Endodermal cell (in vitro differentiated cells): ENCODE measurements around the gene P3H3. TPM values are rescaled to one million over a fixed set of nuclear protein-coding genes. Genes with fewer than 3 reads are reported as not detected.
"Not testable (repeated sequence)": the region's sequence is repeated elsewhere in the genome, so short reads cannot be mapped to it uniquely, and the experiment has no call there.

Experiments used
- DNase-seq: peaks from one replicate; pipeline ENCODE4 v3.0.0-alpha.2; 2017
- H3K27ac ChIP-seq: 2 replicates; pipeline ENCODE4 v1.5.1; 2013; ENCODE audit warnings: mild to moderate bottlenecking, low read depth, low read length, moderate library complexity
- H3K27me3 ChIP-seq: 2 replicates; pipeline ENCODE4 v1.6.1; 2013; ENCODE audit warnings: mild to moderate bottlenecking, low read length, moderate library complexity; ENCODE audit not compliant: insufficient read depth, control insufficient read depth, poor library complexity, severe bottlenecking
- H3K36me3 ChIP-seq: 2 replicates; pipeline ENCODE4 v1.7.0; 2013; ENCODE audit warnings: mild to moderate bottlenecking, low read length, moderate library complexity; ENCODE audit not compliant: control insufficient read depth, insufficient read depth
- H3K4me1 ChIP-seq: one replicate; pipeline ENCODE4 v1.7.0; 2013; ENCODE audit warnings: low read length; ENCODE audit not compliant: control insufficient read depth, insufficient read depth
- H3K4me3 ChIP-seq: 2 replicates; pipeline ENCODE4 v1.5.1; 2013; ENCODE audit warnings: mild to moderate bottlenecking, low read length, moderate library complexity
- H3K9ac ChIP-seq: 2 replicates; pipeline ENCODE4 v1.6.1; 2013; ENCODE audit warnings: mild to moderate bottlenecking, low read length, moderate library complexity; ENCODE audit not compliant: poor library complexity, severe bottlenecking; ENCODE audit errors: extremely low read depth
- H3K9me3 ChIP-seq: 2 replicates; pipeline ENCODE4 v1.6.1; 2013; ENCODE audit warnings: mild to moderate bottlenecking, low read length, moderate library complexity; ENCODE audit not compliant: control insufficient read depth
- H3K27ac Mint-ChIP-seq: 2 replicates; pipeline ENCODE4 v1.8.0; 2020; ENCODE audit warnings: mixed read lengths
- H3K27me3 Mint-ChIP-seq: 2 replicates; pipeline ENCODE4 v1.8.0; 2021; ENCODE audit warnings: mild to moderate bottlenecking, mixed read lengths; ENCODE audit not compliant: insufficient read depth
- H3K36me3 Mint-ChIP-seq: 2 replicates; pipeline ENCODE4 v1.8.0; 2020; ENCODE audit warnings: low read depth, mixed read lengths
- H3K4me1 Mint-ChIP-seq: 2 replicates; pipeline ENCODE4 v1.8.0; 2020; ENCODE audit warnings: mixed read lengths
- H3K4me3 Mint-ChIP-seq: 2 replicates; pipeline ENCODE4 v1.8.0; 2020; ENCODE audit warnings: mild to moderate bottlenecking, moderate library complexity, mixed read lengths
- H3K9me3 Mint-ChIP-seq: 2 replicates; pipeline ENCODE4 v1.8.0; 2020; ENCODE audit warnings: mild to moderate bottlenecking, mixed read lengths
- CTCF ChIP-seq: fragments of 200-600 bp; sonication (generic); conservative IDR thresholded peaks from 2 replicates; pipeline ENCODE4 v1.5.0; 2021; ENCODE audit warnings: antibody characterized with exemption, mild to moderate bottlenecking
- WGBS, 2 experiments: methylation state at CpG; one replicate each; pipeline versions ENCODE4 v1.1.5 to v1.1.7; 2013; ENCODE audit warnings: missing lambda C conversion rate in 2 of 2, mixed read lengths in 1 of 2; ENCODE audit not compliant: insufficient coverage in 1 of 2, insufficient read length in 1 of 2; 5-methylcytosine and 5-hydroxymethylcytosine counted together
- total RNA-seq, 2 donors: library from RNA; stranded (reverse); fragmentation: NEBNext Ultra II Directional in 1 of 2; extraction: Animal tissue kit (Norgen Biotek cat#: 25700) in 1 of 2; gene quantifications; 2 replicates in 1 of 2; 3 replicates in 1 of 2; pipeline ENCODE4 v1.2.1, GENCODE V29; 2021

The P3H3 gene
- total RNA-seq, 2 donors from 2014 or later, result 58.4 to 63.1 TPM

GRCh38 chr12:6863033-6863432 lies 34.8 kb downstream of the P3H3 start:
- Mint-ChIP-seq H3K27ac (no peak overlapping the region), H3K36me3 (peaks cover 80% of the 10 kb centered on the region), H3K4me3 (no peak overlapping the region), H3K27me3 (no peaks in the 10 kb centered on the region), H3K9me3 (no peaks in the 10 kb centered on the region), H3K4me1 (peaks cover 17% of the 10 kb centered on the region)
- WGBS, 2 experiments, result 91 to 97% methylated on average over 10 to 11 of the region's 11 CpGs
- Histone ChIP-seq H3K36me3 (peaks cover 68% of the 10 kb centered on the region), H3K4me1 (no peaks in the 10 kb centered on the region), H3K4me3 (no peak overlapping the region), H3K27ac (no peak overlapping the region), H3K9ac (no peak overlapping the region), H3K9me3 (no peaks in the 10 kb centered on the region), H3K27me3 (no peaks in the 10 kb centered on the region)
- no peak for DNase-seq
- no peak for TF ChIP-seq CTCF

- peaks cover 24% of the 10 kb centered on the region for H3K4me1 Mint-ChIP-seq
- no peak overlapping the region for H3K4me3 ChIP-seq
- peaks cover 75% of the 10 kb centered on the region for H3K36me3 Mint-ChIP-seq
- no peaks in the 10 kb centered on the region for H3K9me3 Mint-ChIP-seq
- DNase-seq, result no peak
- no peak for TF ChIP-seq CTCF
- no peak overlapping the region for H3K27ac Mint-ChIP-seq
- no peak overlapping the region for H3K4me3 Mint-ChIP-seq
- no peak overlapping the region for H3K27ac ChIP-seq
- H3K27me3 Mint-ChIP-seq, result no peaks in the 10 kb centered on the region
- WGBS, 2 experiments, result 94 to 100% methylated on average over 6 to 16 of the region's 16 CpGs
- no peaks in the 10 kb centered on the region for H3K27me3 ChIP-seq
- peaks cover 61% of the 10 kb centered on the region for H3K36me3 ChIP-seq
- H3K9me3 ChIP-seq, result no peaks in the 10 kb centered on the region
- H3K4me1 ChIP-seq, result no peaks in the 10 kb centered on the region
- no peak overlapping the region for H3K9ac ChIP-seq
These were observed 35.5 kb downstream of the P3H3 start for GRCh38 chr12:6863586-6864321.

GRCh38 chr12:6865307-6865706 lies 37.1 kb downstream of the P3H3 start:
- peaks cover 62% of the 10 kb centered on the region for H3K36me3 ChIP-seq
- peaks cover 74% of the 10 kb centered on the region for H3K36me3 Mint-ChIP-seq
- H3K9ac ChIP-seq, H3K27me3 ChIP-seq, H3K27me3 Mint-ChIP-seq, H3K9me3 Mint-ChIP-seq, H3K27ac Mint-ChIP-seq, H3K9me3 ChIP-seq, DNase-seq, H3K4me3 Mint-ChIP-seq, H3K27ac ChIP-seq, H3K4me3 ChIP-seq, H3K4me1 ChIP-seq: not testable (repeated sequence)
- WGBS, 2 experiments, result 92 to 94% methylated on average over 5 of the region's 5 CpGs
- peaks cover 37% of the 10 kb centered on the region for H3K4me1 Mint-ChIP-seq
